IMR-90 (cell line): ENCODE measurements around the gene SLC25A19. TPM values are rescaled to one million over a fixed set of nuclear protein-coding genes. Genes with fewer than 3 reads are reported as not detected.

Experiments
- ATAC-seq: fragments of 200-7000 bp; cut with Tn5 transposase; 2 replicates; pipeline ENCODE4 v1.9.1; 2020; ENCODE audit warnings: low read depth, mild to moderate bottlenecking, moderate library complexity
- BruUV-seq: library from RNA; stranded (reverse); fragments of 400-500 nt; replicated peaks from 2 replicates; lab custom pipeline; 2021; lab: Mats Ljungman, UMichigan
- CTCF ChIA-PET: fragments of 300-600 bp; formaldehyde crosslinking; extraction: SDS; loops from one replicate; lab custom pipeline; 2021; ENCODE audit warnings: antibody characterized with exemption; lab: Yijun Ruan, JAX
- POLR2A ChIA-PET: fragments of 300-600 bp; sonication (Branson Sonifier 250); formaldehyde crosslinking; loops from one replicate; lab custom pipeline; 2022; ENCODE audit warnings: antibody characterized with exemption; ENCODE audit not compliant: unreplicated experiment; lab: Charles Lee
- DNase-seq: peaks from one replicate; pipeline ENCODE4 v3.0.0; 2013
- H2AFZ ChIP-seq: replicated peaks from 2 replicates; pipeline ENCODE3; 2013; ENCODE audit warnings: low read length, mild to moderate bottlenecking; ENCODE audit not compliant: poor library complexity
- H2AK5ac ChIP-seq: 2 replicates; pipeline ENCODE4 v1.6.1; 2013; ENCODE audit warnings: low read depth, low read length, inconsistent platforms
- H2AK9ac ChIP-seq: replicated peaks from 2 replicates; pipeline ENCODE3; 2013; ENCODE audit warnings: mild to moderate bottlenecking, low read depth, low read length, moderate library complexity; ENCODE audit not compliant: poor library complexity
- H2BK120ac ChIP-seq: 2 replicates; pipeline ENCODE4 v1.6.1; 2013; ENCODE audit warnings: low read depth, low read length, inconsistent platforms
- H2BK15ac ChIP-seq: 3 replicates; pipeline ENCODE4 v1.6.1; 2013; ENCODE audit warnings: low read depth, low read length, inconsistent platforms
- H2BK20ac ChIP-seq: 2 replicates; pipeline ENCODE4 v1.6.1; 2013; ENCODE audit warnings: low read depth, mild to moderate bottlenecking, inconsistent platforms, low read length, moderate library complexity
- H2BK5ac ChIP-seq: 2 replicates; pipeline ENCODE4 v1.6.1; 2013; ENCODE audit warnings: mild to moderate bottlenecking, low read depth, low read length, inconsistent platforms; ENCODE audit not compliant: poor library complexity, severe bottlenecking
- H3K14ac ChIP-seq: replicated peaks from 2 replicates; pipeline ENCODE4 v1.6.1; 2013; ENCODE audit warnings: low read depth, low read length, inconsistent platforms
- H3K18ac ChIP-seq: 2 replicates; pipeline ENCODE4 v1.6.1; 2013; ENCODE audit warnings: low read depth, low read length, control low read depth
- H3K23ac ChIP-seq: 2 replicates; pipeline ENCODE4 v1.6.1; 2013; ENCODE audit warnings: low read depth, low read length, inconsistent platforms
- H3K27ac ChIP-seq: 2 replicates; pipeline ENCODE4 v1.5.1; 2013; ENCODE audit warnings: mild to moderate bottlenecking, control low read depth, low read length; ENCODE audit not compliant: insufficient read depth
- H3K27me3 ChIP-seq: 2 replicates; pipeline ENCODE4 v1.6.1; 2013; ENCODE audit warnings: low read length; ENCODE audit not compliant: control insufficient read depth, insufficient read depth
- H3K36me3 ChIP-seq: 2 replicates; pipeline ENCODE4 v1.6.1; 2013; ENCODE audit warnings: low read length, mixed read lengths; ENCODE audit not compliant: control insufficient read depth, insufficient read depth
- H3K4ac ChIP-seq: 2 replicates; pipeline ENCODE4 v1.6.1; 2013; ENCODE audit warnings: low read depth, low read length, inconsistent platforms
- H3K4me1 ChIP-seq: 2 replicates; pipeline ENCODE4 v1.6.1; 2013; ENCODE audit warnings: low read length, mixed read lengths; ENCODE audit not compliant: control insufficient read depth, insufficient read depth
- H3K4me2 ChIP-seq: 2 replicates; pipeline ENCODE4 v1.6.1; 2013; ENCODE audit warnings: low read depth, mild to moderate bottlenecking, control low read depth, low read length, moderate library complexity
- H3K4me3 ChIP-seq: 2 replicates; pipeline ENCODE4 v1.5.1; 2013; ENCODE audit warnings: low read depth, mild to moderate bottlenecking, control low read depth, low read length, moderate library complexity; ENCODE audit not compliant: insufficient read depth
- H3K56ac ChIP-seq: 2 replicates; pipeline ENCODE4 v1.6.1; 2013; ENCODE audit warnings: low read length, inconsistent platforms; ENCODE audit not compliant: insufficient read depth; ENCODE audit errors: extremely low read depth
- H3K79me1 ChIP-seq, 2 experiments: 2 replicates each; pipeline ENCODE4 v1.6.1; 2013; ENCODE audit warnings: low read length in 2 of 2, inconsistent platforms in 1 of 2, low read depth in 1 of 2
- H3K9ac ChIP-seq: 2 replicates; pipeline ENCODE4 v1.6.1; 2013; ENCODE audit warnings: low read depth, low read length, control low read depth
- H3K9me1 ChIP-seq: 2 replicates; pipeline ENCODE4 v1.6.1; 2013; ENCODE audit warnings: low read length, inconsistent platforms; ENCODE audit not compliant: insufficient read depth
- H3K9me3 ChIP-seq: 2 replicates; pipeline ENCODE4 v1.6.1; 2013; ENCODE audit warnings: low read length; ENCODE audit not compliant: control insufficient read depth, insufficient read depth
- H4K20me1 ChIP-seq: 2 replicates; pipeline ENCODE4 v1.6.1; 2013; ENCODE audit warnings: low read length, inconsistent platforms; ENCODE audit not compliant: insufficient read depth
- H4K5ac ChIP-seq: 2 replicates; pipeline ENCODE4 v1.6.1; 2013; ENCODE audit warnings: mild to moderate bottlenecking, low read depth, low read length, control low read depth
- H4K8ac ChIP-seq, 2 experiments: 2 replicates each; pipeline ENCODE4 v1.6.1; 2013; ENCODE audit warnings: low read depth in 2 of 2, low read length in 2 of 2, control low read depth in 1 of 2, inconsistent platforms in 1 of 2
- H4K91ac ChIP-seq: 2 replicates; pipeline ENCODE4 v1.6.1; 2013; ENCODE audit warnings: low read depth, low read length, inconsistent platforms; ENCODE audit not compliant: insufficient read depth
- BHLHE40 ChIP-seq: fragments of 150-350 bp; IDR thresholded peaks from 2 replicates; pipeline ENCODE4 v1.6.1; 2016; ENCODE audit warnings: mild to moderate bottlenecking, low read depth, low read length
- CEBPB ChIP-seq: IDR thresholded peaks from 2 replicates; pipeline ENCODE4 v1.6.1; 2012; ENCODE audit warnings: low read depth, low read length, improper control_type of control experiment
- CHD1 ChIP-seq: IDR thresholded peaks from 2 replicates; pipeline ENCODE4 v1.6.1; 2012; ENCODE audit warnings: low read depth, low read length, improper control_type of control experiment
- FOS ChIP-seq: fragments of 150-350 bp; IDR thresholded peaks from 2 replicates; pipeline ENCODE4 v1.6.1; 2016; ENCODE audit warnings: low read depth, low read length
- MAZ ChIP-seq: IDR thresholded peaks from 2 replicates; pipeline ENCODE4 v1.6.1; 2012; ENCODE audit warnings: low read depth, mild to moderate bottlenecking, low read length, improper control_type of control experiment, moderate library complexity, borderline replicate concordance
- MXI1 ChIP-seq: IDR thresholded peaks from 2 replicates; pipeline ENCODE4 v1.6.1; 2012; ENCODE audit warnings: low read depth, mild to moderate bottlenecking, low read length, moderate library complexity, borderline replicate concordance
- NFE2L2 ChIP-seq: fragments of 150-350 bp; IDR thresholded peaks from 2 replicates; pipeline ENCODE4 v1.6.1; 2016; ENCODE audit warnings: low read depth, mild to moderate bottlenecking, low read length
- RAD21 ChIP-seq: IDR thresholded peaks from 2 replicates; pipeline ENCODE4 v1.6.1; 2012; ENCODE audit warnings: low read length, improper control_type of control experiment
- RCOR1 ChIP-seq: IDR thresholded peaks from 2 replicates; pipeline ENCODE4 v1.6.1; 2012; ENCODE audit warnings: mild to moderate bottlenecking, low read length, improper control_type of control experiment; ENCODE audit not compliant: insufficient replicate concordance
- RFX5 ChIP-seq: IDR thresholded peaks from 2 replicates; pipeline ENCODE4 v1.8.0; 2012; ENCODE audit warnings: low read depth, mild to moderate bottlenecking, low read length, moderate library complexity
- SMC3 ChIP-seq: fragments of 150-350 bp; IDR thresholded peaks from 2 replicates; pipeline ENCODE4 v1.6.1; 2016; ENCODE audit warnings: low read depth, mild to moderate bottlenecking, antibody characterized with exemption, low read length, moderate library complexity
- WGBS, 2 experiments: methylation state at CpG; one replicate each; pipeline versions ENCODE4 v1.1.5 to v1.1.7; 2013; ENCODE audit warnings: missing lambda C conversion rate in 2 of 2; ENCODE audit not compliant: insufficient read length in 1 of 2; ENCODE audit errors: extremely low coverage in 2 of 2; 5-methylcytosine and 5-hydroxymethylcytosine counted together
- dilution Hi-C: fragments of 300-500 bp; cut with HindIII; formaldehyde crosslinking; loops from one replicate; pipeline ENCODE4 v1.14.3; 2018; ENCODE audit warnings: low sequenced_read_pairs; ENCODE audit not compliant: unreplicated experiment
- in situ Hi-C: fragments of 300-500 bp; cut with MboI; formaldehyde crosslinking; loops from 3 replicates; pipeline ENCODE4 v1.14.3; 2019; ENCODE audit warnings: low sequenced_read_pairs, inconsistent platforms, mixed read lengths
- intact Hi-C: fragments of 100-400 bp; cut with micrococcal nuclease; formaldehyde crosslinking; loops from 2 replicates; pipeline ENCODE4 v1.10.0; 2022
- polyA plus RNA-seq, 3 experiments: library from polyadenylated mRNA; depleted of rRNA; stranded (reverse); fragments of >200 nt; gene quantifications; 2 replicates each; pipeline ENCODE4 v1.2.3, GENCODE V29; 2012; ENCODE audit warnings: low replicate concordance in 1 of 3
- total RNA-seq: library from RNA; depleted of rRNA; stranded (reverse); fragments of >200 nt; gene quantifications from 2 replicates; pipeline ENCODE4 v1.2.3, GENCODE V29; 2012
- TF ChIP-seq, protein P1 (sequence below): fragments of 150-350 bp; IDR thresholded peaks from 2 replicates; pipeline ENCODE4 v1.6.1; 2017; ENCODE audit warnings: mild to moderate bottlenecking, antibody characterized with exemption, low read length, low read depth
- TF ChIP-seq, protein P2 (sequence below): fragments of 150-350 bp; IDR thresholded peaks from 2 replicates; pipeline ENCODE4 v1.6.1; 2016; ENCODE audit warnings: low read depth, mild to moderate bottlenecking, low read length, moderate library complexity, borderline replicate concordance
- TF ChIP-seq, protein P3 (sequence below): conservative IDR thresholded peaks from 2 replicates; pipeline ENCODE4 v1.5.1; 2012; ENCODE audit warnings: mild to moderate bottlenecking, low read depth, low read length, improper control_type of control experiment

Gene SLC25A19
- total and polyA plus RNA-seq, 2 of the 4 experiments (the other 2 are of a cell fraction) = 9.1 to 9.2 TPM

DNA sequence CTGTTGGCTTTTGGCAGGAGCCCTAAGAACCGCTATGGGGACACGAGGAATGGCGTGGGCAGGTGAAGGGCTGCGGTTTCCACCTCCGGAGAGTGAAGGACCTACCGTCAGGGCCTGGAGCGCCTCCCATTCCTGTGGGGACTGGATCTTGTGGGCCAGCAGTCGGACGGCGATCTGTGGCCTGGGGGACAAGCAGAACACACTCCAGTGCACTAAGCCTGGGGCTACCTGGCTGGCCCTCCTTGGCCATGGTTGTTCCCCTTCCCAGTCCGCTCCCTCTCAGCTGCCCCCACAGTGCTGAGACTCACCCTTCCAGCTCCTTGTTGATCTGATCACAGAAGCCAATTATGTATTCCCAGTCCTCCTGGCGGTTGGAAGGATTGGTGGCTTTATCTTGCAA, 42.8 kb downstream of the SLC25A19 start:
- Histone ChIP-seq H3K27ac (no peak overlapping the region), H4K5ac (no peak overlapping the region), H3K9ac (no peak overlapping the region), H3K18ac (no peak overlapping the region), H3K27me3 (no peaks in the 10 kb centered on the region), H2AK9ac (no peak overlapping the region), H3K56ac (no peak overlapping the region), H2BK5ac (no peak overlapping the region), H3K9me1 (0 out of 2 replicates have a peak, but pooled peaks cover 3% of the 10 kb centered on the region), H3K4ac (no peak overlapping the region), H3K4me1 (peaks cover 3% of the 10 kb centered on the region; the same call in 1 of the 2 replicates), H3K79me1 (peaks cover 10 to 40% of the 10 kb centered on the region in 2 experiments; a peak in 3 of 4 replicates), H2BK120ac (no peak overlapping the region), H4K20me1 (peaks cover 29% of the 10 kb centered on the region), H2AK5ac (no peak overlapping the region), H3K36me3 (peaks cover 51% of the 10 kb centered on the region), H4K91ac (no peak overlapping the region), H3K4me3 (no peak overlapping the region), H3K23ac (no peak overlapping the region), H2BK20ac (no peak overlapping the region), H2AFZ (no peak overlapping the region), H2BK15ac (no peak overlapping the region), H3K4me2 (no peak overlapping the region), H4K8ac (no peak overlapping the region), H3K14ac (no peak overlapping the region), H3K9me3 (no peaks in the 10 kb centered on the region)
- ChIA-PET CTCF (no interaction called here), POLR2A (no interaction called here)
- intact Hi-C loops = no loop called here
- in situ Hi-C loops = no loop called here
- DNase-seq (no peak), ATAC-seq (no peak)
- BruUV-seq = no TSS peak
- dilution Hi-C loops = no loop called here
- no peak for TF ChIP-seq RCOR1
- no peak for TF ChIP-seq BHLHE40
- TF ChIP-seq CEBPB = no peak
- no peak for TF ChIP-seq MXI1
- TF ChIP-seq RAD21 = no peak
- TF ChIP-seq, protein P1, sequence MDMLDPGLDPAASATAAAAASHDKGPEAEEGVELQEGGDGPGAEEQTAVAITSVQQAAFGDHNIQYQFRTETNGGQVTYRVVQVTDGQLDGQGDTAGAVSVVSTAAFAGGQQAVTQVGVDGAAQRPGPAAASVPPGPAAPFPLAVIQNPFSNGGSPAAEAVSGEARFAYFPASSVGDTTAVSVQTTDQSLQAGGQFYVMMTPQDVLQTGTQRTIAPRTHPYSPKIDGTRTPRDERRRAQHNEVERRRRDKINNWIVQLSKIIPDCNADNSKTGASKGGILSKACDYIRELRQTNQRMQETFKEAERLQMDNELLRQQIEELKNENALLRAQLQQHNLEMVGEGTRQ = no peak
- TF ChIP-seq, protein P2, sequence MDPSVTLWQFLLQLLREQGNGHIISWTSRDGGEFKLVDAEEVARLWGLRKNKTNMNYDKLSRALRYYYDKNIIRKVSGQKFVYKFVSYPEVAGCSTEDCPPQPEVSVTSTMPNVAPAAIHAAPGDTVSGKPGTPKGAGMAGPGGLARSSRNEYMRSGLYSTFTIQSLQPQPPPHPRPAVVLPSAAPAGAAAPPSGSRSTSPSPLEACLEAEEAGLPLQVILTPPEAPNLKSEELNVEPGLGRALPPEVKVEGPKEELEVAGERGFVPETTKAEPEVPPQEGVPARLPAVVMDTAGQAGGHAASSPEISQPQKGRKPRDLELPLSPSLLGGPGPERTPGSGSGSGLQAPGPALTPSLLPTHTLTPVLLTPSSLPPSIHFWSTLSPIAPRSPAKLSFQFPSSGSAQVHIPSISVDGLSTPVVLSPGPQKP = no peak
- TF ChIP-seq MAZ = no peak
- no peak for TF ChIP-seq NFE2L2
- no peak for TF ChIP-seq SMC3
- TF ChIP-seq FOS = no peak
- TF ChIP-seq, protein P3, sequence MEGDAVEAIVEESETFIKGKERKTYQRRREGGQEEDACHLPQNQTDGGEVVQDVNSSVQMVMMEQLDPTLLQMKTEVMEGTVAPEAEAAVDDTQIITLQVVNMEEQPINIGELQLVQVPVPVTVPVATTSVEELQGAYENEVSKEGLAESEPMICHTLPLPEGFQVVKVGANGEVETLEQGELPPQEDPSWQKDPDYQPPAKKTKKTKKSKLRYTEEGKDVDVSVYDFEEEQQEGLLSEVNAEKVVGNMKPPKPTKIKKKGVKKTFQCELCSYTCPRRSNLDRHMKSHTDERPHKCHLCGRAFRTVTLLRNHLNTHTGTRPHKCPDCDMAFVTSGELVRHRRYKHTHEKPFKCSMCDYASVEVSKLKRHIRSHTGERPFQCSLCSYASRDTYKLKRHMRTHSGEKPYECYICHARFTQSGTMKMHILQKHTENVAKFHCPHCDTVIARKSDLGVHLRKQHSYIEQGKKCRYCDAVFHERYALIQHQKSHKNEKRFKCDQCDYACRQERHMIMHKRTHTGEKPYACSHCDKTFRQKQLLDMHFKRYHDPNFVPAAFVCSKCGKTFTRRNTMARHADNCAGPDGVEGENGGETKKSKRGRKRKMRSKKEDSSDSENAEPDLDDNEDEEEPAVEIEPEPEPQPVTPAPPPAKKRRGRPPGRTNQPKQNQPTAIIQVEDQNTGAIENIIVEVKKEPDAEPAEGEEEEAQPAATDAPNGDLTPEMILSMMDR = no peak
- no peak for TF ChIP-seq RFX5
- TF ChIP-seq CHD1 = no peak
- 87% methylated on average over 8 of the region's 12 CpGs; no CpG with 5 or more reads in 1 of the 2 experiments for WGBS, 2 experiments
